Vagina (tissue), 2 donors: ENCODE measurements around the gene TP53RK.

Source experiments
- POLR2A ChIP-seq, 2 donors: fragments of 450-650 bp; IDR thresholded peaks; one replicate each; pipeline ENCODE4 v1.6.1; 2017; ENCODE audit warnings: antibody characterized with exemption in 2 of 2, mild to moderate bottlenecking in 2 of 2, moderate library complexity in 2 of 2
- POLR2AphosphoS5 ChIP-seq, 2 donors: sonication (generic); formaldehyde crosslinking; IDR thresholded peaks; one replicate each; pipeline ENCODE4 v1.9.0; 2017; ENCODE audit warnings: antibody characterized with exemption in 2 of 2, mild to moderate bottlenecking in 2 of 2, low read depth in 1 of 2; ENCODE audit not compliant: insufficient read depth in 1 of 2
- TF ChIP-seq, protein P1 (sequence below), 3 experiments: fragments of 450-650 bp in 2 of 3; fragments of 200-600 bp in 1 of 3; sonication (generic) in 1 of 3; IDR thresholded peaks; one replicate each; pipeline ENCODE4 v1.5.1; 2017 to 2019; ENCODE audit warnings: antibody characterized with exemption in 3 of 3, mild to moderate bottlenecking in 2 of 3, moderate library complexity in 2 of 3

DNA sequence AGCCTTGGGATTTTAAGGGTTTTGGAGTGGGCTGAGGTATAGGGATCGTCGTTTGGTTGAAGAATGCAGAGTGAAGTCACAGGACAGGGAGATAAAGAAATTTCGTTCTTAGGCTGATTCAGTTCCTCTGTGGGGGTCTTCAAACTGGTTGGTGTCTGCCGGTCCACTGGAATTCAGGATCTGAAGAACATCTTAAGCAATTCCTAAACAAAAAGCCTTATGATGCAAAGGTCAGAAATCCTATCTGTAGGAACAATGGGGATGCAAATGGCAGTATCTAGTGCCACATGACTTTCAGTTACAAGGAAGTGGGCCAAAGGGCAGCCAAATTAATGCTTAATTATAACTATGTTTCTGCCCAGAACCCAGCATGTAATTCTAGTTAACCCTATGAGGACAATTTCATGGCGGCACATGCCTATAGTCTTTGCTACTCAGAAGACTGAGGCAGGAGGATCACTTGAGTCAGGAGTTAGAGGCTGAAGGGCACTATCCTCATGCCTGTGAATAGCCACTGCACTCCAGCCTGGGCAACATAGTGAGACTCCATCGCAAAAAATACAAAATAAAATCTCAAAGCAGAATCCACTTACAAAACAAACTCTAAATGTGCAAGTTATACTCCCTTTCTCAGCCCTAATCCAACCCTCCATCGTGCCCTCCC is 15.6 kb upstream of the TP53RK start:
- TF ChIP-seq, protein P1, sequence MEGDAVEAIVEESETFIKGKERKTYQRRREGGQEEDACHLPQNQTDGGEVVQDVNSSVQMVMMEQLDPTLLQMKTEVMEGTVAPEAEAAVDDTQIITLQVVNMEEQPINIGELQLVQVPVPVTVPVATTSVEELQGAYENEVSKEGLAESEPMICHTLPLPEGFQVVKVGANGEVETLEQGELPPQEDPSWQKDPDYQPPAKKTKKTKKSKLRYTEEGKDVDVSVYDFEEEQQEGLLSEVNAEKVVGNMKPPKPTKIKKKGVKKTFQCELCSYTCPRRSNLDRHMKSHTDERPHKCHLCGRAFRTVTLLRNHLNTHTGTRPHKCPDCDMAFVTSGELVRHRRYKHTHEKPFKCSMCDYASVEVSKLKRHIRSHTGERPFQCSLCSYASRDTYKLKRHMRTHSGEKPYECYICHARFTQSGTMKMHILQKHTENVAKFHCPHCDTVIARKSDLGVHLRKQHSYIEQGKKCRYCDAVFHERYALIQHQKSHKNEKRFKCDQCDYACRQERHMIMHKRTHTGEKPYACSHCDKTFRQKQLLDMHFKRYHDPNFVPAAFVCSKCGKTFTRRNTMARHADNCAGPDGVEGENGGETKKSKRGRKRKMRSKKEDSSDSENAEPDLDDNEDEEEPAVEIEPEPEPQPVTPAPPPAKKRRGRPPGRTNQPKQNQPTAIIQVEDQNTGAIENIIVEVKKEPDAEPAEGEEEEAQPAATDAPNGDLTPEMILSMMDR (IDR thresholded peaks at IDR 0.05): no peak
- no peak for TF ChIP-seq POLR2A (IDR thresholded peaks at IDR 0.05)
- TF ChIP-seq POLR2AphosphoS5 (IDR thresholded peaks at IDR 0.05; ENCODE audit: insufficient read depth in 1 of 2, low read depth in 1 of 2): no peak
